HepG2 (cell line): ENCODE results near the gene SMLR1. TPM values are rescaled to one million over a fixed set of nuclear protein-coding genes. Genes with fewer than 3 reads are reported as not detected.

Experiments
- AFF4 ChIP-seq: sonication (generic); formaldehyde crosslinking; IDR thresholded peaks from 2 replicates; pipeline ENCODE4 v1.4.0; 2020; ENCODE audit warnings: missing genetic modification reagents
- AKAP8 ChIP-seq: sonication (generic); formaldehyde crosslinking; IDR thresholded peaks from 2 replicates; pipeline ENCODE4 v1.5.1; 2020; ENCODE audit warnings: mild to moderate bottlenecking, missing genetic modification reagents
- EEA1 ChIP-seq: sonication (generic); formaldehyde crosslinking; IDR thresholded peaks from 2 replicates; pipeline ENCODE4 v1.5.1; 2020; ENCODE audit warnings: mild to moderate bottlenecking, missing genetic modification reagents, borderline replicate concordance
- EED ChIP-seq: sonication (generic); formaldehyde crosslinking; IDR thresholded peaks from 2 replicates; pipeline ENCODE4 v1.5.0; 2020; ENCODE audit warnings: mild to moderate bottlenecking, missing genetic modification reagents
- FOXK1 ChIP-seq: sonication (generic); formaldehyde crosslinking; IDR thresholded peaks from 2 replicates; pipeline ENCODE4 v1.4.0; 2020; ENCODE audit warnings: low read depth, missing genetic modification reagents, borderline replicate concordance
- HMGA1 ChIP-seq: sonication (generic); formaldehyde crosslinking; conservative IDR thresholded peaks from 2 replicates; pipeline ENCODE4 v1.4.0; 2020; ENCODE audit warnings: missing genetic modification reagents
- HNRNPLL ChIP-seq: fragments of 200-400 bp; formaldehyde crosslinking; IDR thresholded peaks from 2 replicates; pipeline ENCODE4 v1.6.1; 2017; ENCODE audit warnings: mild to moderate bottlenecking, low read depth, low read length; ENCODE audit not compliant: poor library complexity, severe bottlenecking
- KMT2B ChIP-seq: IDR thresholded peaks from 2 replicates; pipeline ENCODE4 v1.6.1; 2016; ENCODE audit warnings: missing genetic modification reagents, missing compliant biosample characterization
- NKX3-1 ChIP-seq: sonication (generic); formaldehyde crosslinking; IDR thresholded peaks from 2 replicates; pipeline ENCODE4 v1.5.0; 2020; ENCODE audit warnings: missing genetic modification reagents
- PCBP1 ChIP-seq: fragments of 200-400 bp; formaldehyde crosslinking; IDR thresholded peaks from 2 replicates; pipeline ENCODE4 v1.6.1; 2017; ENCODE audit warnings: mild to moderate bottlenecking, low read depth, low read length, borderline replicate concordance
- RORA ChIP-seq: sonication (generic); formaldehyde crosslinking; IDR thresholded peaks from 2 replicates; pipeline ENCODE4 v1.5.0; 2020; ENCODE audit warnings: mild to moderate bottlenecking, missing genetic modification reagents, moderate library complexity
- SIN3A ChIP-seq: IDR thresholded peaks from 2 replicates; pipeline ENCODE4 v1.6.1; 2011; ENCODE audit warnings: low read depth, mild to moderate bottlenecking, control low read depth, low read length, borderline replicate concordance
- SKIL ChIP-seq: sonication (generic); formaldehyde crosslinking; IDR thresholded peaks from 2 replicates; pipeline ENCODE4 v1.8.0; 2022; ENCODE audit warnings: missing genetic modification reagents, mild to moderate bottlenecking, moderate library complexity, borderline replicate concordance
- SRF ChIP-seq: IDR thresholded peaks from 2 replicates; pipeline ENCODE4 v1.6.1; 2011; ENCODE audit warnings: mild to moderate bottlenecking, low read depth, low read length, moderate library complexity
- ZBTB25 ChIP-seq: IDR thresholded peaks from 2 replicates; pipeline ENCODE4 v1.6.1; 2018; ENCODE audit warnings: missing genetic modification reagents
- ZIK1 ChIP-seq: sonication (generic); formaldehyde crosslinking; IDR thresholded peaks from 2 replicates; pipeline ENCODE4 v1.5.0; 2020; ENCODE audit warnings: mild to moderate bottlenecking, low read depth, missing genetic modification reagents, borderline replicate concordance
- ZMYM3 ChIP-seq: sonication (generic); formaldehyde crosslinking; IDR thresholded peaks from 2 replicates; pipeline ENCODE4 v1.5.1; 2020; ENCODE audit warnings: mild to moderate bottlenecking, missing genetic modification reagents
- ZNF30 ChIP-seq: sonication (generic); formaldehyde crosslinking; IDR thresholded peaks from 2 replicates; pipeline ENCODE4 v1.5.0; 2020; ENCODE audit warnings: mild to moderate bottlenecking, missing genetic modification reagents
- ZNF329 ChIP-seq: sonication (generic); formaldehyde crosslinking; IDR thresholded peaks from 2 replicates; pipeline ENCODE4 v1.9.0; 2021; ENCODE audit warnings: low read depth, mild to moderate bottlenecking, missing genetic modification reagents
- ZNF569 ChIP-seq: sonication (generic); formaldehyde crosslinking; IDR thresholded peaks from 2 replicates; pipeline ENCODE4 v1.5.0; 2020; ENCODE audit warnings: mild to moderate bottlenecking, missing genetic modification reagents, moderate library complexity, borderline replicate concordance
- ZNF83 ChIP-seq: sonication (generic); formaldehyde crosslinking; IDR thresholded peaks from 2 replicates; pipeline ENCODE4 v1.4.0; 2020; ENCODE audit warnings: missing genetic modification reagents, mild to moderate bottlenecking, borderline replicate concordance
- ZNF839 ChIP-seq: sonication (generic); formaldehyde crosslinking; IDR thresholded peaks from 2 replicates; pipeline ENCODE4 v1.4.0; 2020; ENCODE audit warnings: missing genetic modification reagents, mild to moderate bottlenecking, borderline replicate concordance
- polyA plus RNA-seq, 8 experiments: library from polyadenylated mRNA; depleted of rRNA in 3 of 8; stranded (reverse) in 7 of 8; unstranded in 1 of 8; fragments of >200 nt; fragmentation: Illumina TruSeq in 4 of 8; extraction: Trizol in 4 of 8; gene quantifications; 2 replicates each; pipeline versions ENCODE4 v1.2.1 to v1.2.3, GENCODE V29; 2011 to 2016; ENCODE audit warnings: low read depth in 4 of 8, missing spikeins in 1 of 8, mixed read lengths in 1 of 8; ENCODE audit not compliant: insufficient read depth in 1 of 8
- total RNA-seq, 5 experiments: library from RNA; depleted of rRNA; stranded (reverse); fragments of >200 nt; fragmentation: Illumina TruSeq; extraction: Trizol; gene quantifications; 2 replicates each; pipeline ENCODE4 v1.2.3, GENCODE V29; 2016; ENCODE audit warnings: low read depth in 1 of 5

The SMLR1 gene
- total and polyA plus RNA-seq, 2 of the 13 experiments (the other 11 are each of a cell fraction or from before 2014, with no cell fraction given): 41.8 to 104 TPM

- TF ChIP-seq SKIL (CRISPR knock-in tag) (no peak), SRF (no peak), ZBTB25 (CRISPR knock-in tag) (peak; percentile 82), AFF4 (CRISPR knock-in tag) (no peak; the same call in 1 of the 2 replicates), ZNF839 (CRISPR knock-in tag) (no peak), FOXK1 (CRISPR knock-in tag) (peak; percentile 78; the same call in 1 of the 2 replicates), HNRNPLL (no peak), ZNF329 (CRISPR knock-in tag) (no peak), NKX3-1 (CRISPR knock-in tag) (no peak), ZNF569 (0 out of 2 replicates have a peak, but pooled peaks have one; percentile 8), AKAP8 (CRISPR knock-in tag) (peak; percentile 71; the same call in 1 of the 2 replicates), SIN3A (peak; percentile 67), EEA1 (CRISPR knock-in tag) (peak; percentile 86; the same call in 1 of the 2 replicates), ZNF83 (CRISPR knock-in tag) (no peak), HMGA1 (CRISPR knock-in tag) (no peak), ZNF30 (0 out of 2 replicates have a peak, but pooled peaks have one; percentile 43), KMT2B (CRISPR knock-in tag) (no peak), ZIK1 (CRISPR knock-in tag) (no peak), EED (CRISPR knock-in tag) (peak; percentile 51; the same call in 1 of the 2 replicates), ZMYM3 (CRISPR knock-in tag) (no peak), RORA (CRISPR knock-in tag) (no peak), PCBP1 (no peak)
Observed at GRCh38 chr6:130827247-130828149, at the start of gene SMLR1 (continued).
